ENCODE data around the gene MAPK8IP1.

The MAPK8IP1 gene

GRCh38 chr11:45920531-45921477 is 35.4 kb downstream of the MAPK8IP1 start:
- H3K4me3 ChIP-seq (ENCODE audit: low read length): no peak overlapping the region
- no peak for DNase-seq (ENCODE audit: low read depth, low spot score)

- peak overlapping the region; percentile 25; the same call in 1 of the 2 replicates for H3K4me3 ChIP-seq (ENCODE audit: low read length)
- no peak for DNase-seq (ENCODE audit: low read depth, low spot score)
Observed at GRCh38 chr11:45921561-45922424, 36.3 kb downstream of the MAPK8IP1 start.

- H3K4me3 ChIP-seq (ENCODE audit: low read length): peak within 1 kb of the TSS; percentile 25
- no peak for DNase-seq (ENCODE audit: low read depth, low spot score)
Observed at GRCh38 chr11:45922425-45923082, 37.1 kb downstream of the MAPK8IP1 start, which contains the start of gene LARGE2. LARGE2 (plus strand) TSS chr11:45922656; CDS start chr11:45922883, 227 bp downstream.

- DNase-seq (ENCODE audit: low read depth, low spot score): no peak
- no peak overlapping the region for H3K4me3 ChIP-seq (ENCODE audit: low read length)
Observed at GRCh38 chr11:45924036-45924915, 38.8 kb downstream of the MAPK8IP1 start.

GRCh38 chr11:45924927-45925326 is 39.5 kb downstream of the MAPK8IP1 start:
- DNase-seq (ENCODE audit: low read depth, low spot score): no peak

GRCh38 chr11:45925550-45925949 is 40.1 kb downstream of the MAPK8IP1 start:
- H3K4me3 ChIP-seq (ENCODE audit: low read length): no peak overlapping the region
- no peak for DNase-seq (ENCODE audit: low read depth, low spot score)

More at GRCh38 chr11:45924927-45925326, 39.5 kb downstream of the MAPK8IP1 start:
- no peak overlapping the region for H3K4me3 ChIP-seq (ENCODE audit: low read length)

- H3K4me3 ChIP-seq (ENCODE audit: low read length): no peak overlapping the region
- no peak for DNase-seq (ENCODE audit: low read depth, low spot score)
Observed at GRCh38 chr11:45926001-45926401, 40.5 kb downstream of the MAPK8IP1 start.

- DNase-seq (ENCODE audit: low read depth, low spot score): no peak
- H3K4me3 ChIP-seq (ENCODE audit: low read length): no peak overlapping the region
Observed at GRCh38 chr11:45926536-45927331, 41.3 kb downstream of the MAPK8IP1 start.

GRCh38 chr11:45927332-45927683 is 41.9 kb downstream of the MAPK8IP1 start:
- DNase-seq (ENCODE audit: low read depth, low spot score): no peak
- no peak overlapping the region for H3K4me3 ChIP-seq (ENCODE audit: low read length)

- no peak overlapping the region for H3K4me3 ChIP-seq (ENCODE audit: low read length)
- no peak for DNase-seq (ENCODE audit: low read depth, low spot score)
Observed at GRCh38 chr11:45927684-45928413, 42.4 kb downstream of the MAPK8IP1 start.

- DNase-seq (ENCODE audit: low read depth, low spot score): no peak
- H3K4me3 ChIP-seq (ENCODE audit: low read length): no peak overlapping the region
Observed at GRCh38 chr11:45928535-45929215, 43.2 kb downstream of the MAPK8IP1 start.

- DNase-seq (ENCODE audit: low read depth, low spot score): no peak
- H3K4me3 ChIP-seq (ENCODE audit: low read length): no peak overlapping the region
Observed at GRCh38 chr11:45929486-45930030, 44.1 kb downstream of the MAPK8IP1 start.

- no peak overlapping the region for H3K4me3 ChIP-seq (ENCODE audit: low read length)
- peak; percentile 61 for DNase-seq (ENCODE audit: low read depth, low spot score)
Observed at GRCh38 chr11:45930031-45930794, 44.8 kb downstream of the MAPK8IP1 start.

GRCh38 chr11:45930951-45931570 is 45.6 kb downstream of the MAPK8IP1 start:
- no peak overlapping the region for H3K4me3 ChIP-seq (ENCODE audit: low read length)
- DNase-seq (ENCODE audit: low read depth, low spot score): no peak

- no peak overlapping the region for H3K4me3 ChIP-seq (ENCODE audit: low read length)
- DNase-seq (ENCODE audit: low read depth, low spot score): no peak
Observed at GRCh38 chr11:45931739-45932138, 46.3 kb downstream of the MAPK8IP1 start.

Data from Jurkat, Clone E6-1 (cell line).